ENCODE results near the gene KIR2DL1.
"Not testable (repeated sequence)": the region's sequence is repeated elsewhere in the genome, so short reads cannot be mapped to it uniquely, and the experiment has no call there.

- TF ChIP-seq CTCF (IDR thresholded peaks at IDR 0.05; ENCODE audit: poor library complexity, severe bottlenecking); EZH2 (IDR thresholded peaks at IDR 0.05; ENCODE audit: borderline replicate concordance, insufficient read depth, low read length, poor library complexity, severe bottlenecking): not testable (repeated sequence)
Measured at GRCh38 chr19:54771018-54771960, 1.7 kb downstream of the KIR2DL1 start.

All from neural cell (in vitro differentiated cells).